ENCODE measurements around the gene REV1.
"Not testable (repeated sequence)": the region's sequence is repeated elsewhere in the genome, so short reads cannot be mapped to it uniquely, and the experiment has no call there.

REV1 gene

DNA sequence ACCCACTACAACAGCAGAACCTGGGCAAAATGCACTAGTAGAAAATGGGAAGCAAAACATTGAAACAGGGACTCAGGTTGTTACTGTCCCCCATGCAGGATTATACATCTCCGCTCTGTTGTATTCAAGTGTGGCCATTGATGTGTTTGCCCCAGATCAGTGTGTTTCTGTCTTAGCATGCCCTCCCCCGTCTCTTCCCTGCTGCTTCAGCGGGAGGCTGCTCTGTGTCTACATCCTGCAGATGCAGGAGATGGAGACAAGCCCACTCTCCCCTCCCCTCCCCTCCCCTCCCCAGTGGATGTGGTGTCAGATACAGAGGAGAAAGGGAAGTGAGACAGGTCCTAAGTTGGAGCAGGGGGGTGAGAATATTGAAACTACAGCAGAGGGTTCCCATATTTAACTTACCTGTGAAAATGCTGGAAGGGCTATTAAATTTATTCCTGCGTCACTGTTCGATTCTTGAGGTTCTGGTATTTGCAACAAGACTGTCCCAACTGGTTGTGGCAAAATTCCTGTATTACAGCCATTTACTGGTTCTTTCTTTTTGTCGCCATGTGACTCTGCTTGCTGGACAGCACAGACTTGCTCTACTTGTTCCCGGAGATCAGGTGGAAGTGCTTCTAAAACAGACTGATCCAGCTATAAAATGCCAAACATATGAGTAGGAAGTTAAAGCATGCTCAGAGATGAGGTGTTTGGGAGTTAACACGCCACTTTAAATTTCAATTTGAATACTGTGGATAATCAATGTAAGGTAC is 85.6 kb downstream of the REV1 start:
- DNase-seq: no peak

- no peak for DNase-seq
Measured at GRCh38 chr2:99403524-99403923, 86.3 kb downstream of the REV1 start.

GRCh38 chr2:99403084-99403483 is 86.7 kb downstream of the REV1 start:
- DNase-seq: no peak

DNA sequence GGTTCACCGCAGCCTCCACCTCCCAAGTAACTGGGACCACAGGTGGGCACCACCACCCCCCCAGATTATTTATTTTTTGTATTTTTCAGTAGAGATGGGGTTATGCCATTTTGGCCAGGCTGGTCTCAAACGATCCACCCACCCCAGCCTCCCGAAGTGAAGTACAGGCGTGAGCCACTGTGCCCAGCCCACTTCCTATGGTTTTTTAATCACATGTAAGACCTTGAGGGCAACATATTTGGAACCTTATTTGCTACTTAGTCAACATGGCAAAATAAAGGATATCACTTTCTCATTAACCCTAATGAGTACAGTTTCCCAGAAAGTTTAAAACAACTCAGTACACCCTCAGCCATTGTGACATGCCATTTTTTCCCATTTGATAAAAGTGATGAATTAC is 88.0 kb downstream of the REV1 start:
- no peak for DNase-seq

DNA sequence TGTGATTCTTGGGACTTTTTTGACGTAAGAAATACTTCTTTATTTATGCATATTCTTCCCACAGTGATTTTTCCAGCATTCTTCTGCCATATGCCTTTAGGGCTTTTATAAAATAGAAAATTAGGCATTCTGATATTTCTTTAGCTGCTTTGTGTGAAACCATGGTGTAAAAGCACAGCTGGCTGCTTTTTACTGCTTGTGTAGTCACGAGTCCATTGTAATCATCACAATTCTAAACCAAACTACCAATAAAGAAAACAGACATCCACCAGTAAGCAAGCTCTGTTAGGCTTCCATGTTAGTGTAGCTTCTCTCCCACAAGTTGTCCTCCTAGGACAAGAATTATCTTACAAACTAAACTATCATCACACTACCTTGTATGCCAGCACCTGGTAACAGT is 90.0 kb downstream of the REV1 start:
- DNase-seq: no peak

DNA sequence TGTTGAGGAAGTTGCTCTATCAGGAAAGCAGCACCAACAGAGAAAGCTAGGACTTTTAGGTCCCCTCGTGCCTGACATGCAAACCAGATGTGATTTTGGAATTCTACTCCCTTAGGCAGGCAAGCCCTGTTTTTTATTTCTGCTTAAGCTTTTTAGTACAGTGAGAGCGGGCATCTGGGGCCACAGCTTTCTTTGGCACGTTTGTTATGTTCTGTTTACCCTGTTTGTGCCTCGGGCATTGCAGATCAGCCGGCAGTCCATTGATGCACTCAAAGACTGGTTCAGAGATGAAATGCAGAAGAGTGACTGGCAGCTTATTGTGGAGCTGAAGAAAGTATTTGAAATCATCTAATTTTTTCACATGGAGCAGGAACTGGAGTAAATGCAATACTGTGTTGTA is 90.8 kb downstream of the REV1 start:
- peak in 2 of 56 donors; percentile 4 to 12 for DNase-seq

- DNase-seq: no peak
Measured at GRCh38 chr2:99398303-99398702, 91.5 kb downstream of the REV1 start.

- DNase-seq: peak in 17 of 56 donors; percentile 1 to 64 (median 20)
Measured at GRCh38 chr2:99397266-99397920, 92.4 kb downstream of the REV1 start.

GRCh38 chr2:99395589-99396130 is 94.2 kb downstream of the REV1 start:
- DNase-seq: no peak

DNA sequence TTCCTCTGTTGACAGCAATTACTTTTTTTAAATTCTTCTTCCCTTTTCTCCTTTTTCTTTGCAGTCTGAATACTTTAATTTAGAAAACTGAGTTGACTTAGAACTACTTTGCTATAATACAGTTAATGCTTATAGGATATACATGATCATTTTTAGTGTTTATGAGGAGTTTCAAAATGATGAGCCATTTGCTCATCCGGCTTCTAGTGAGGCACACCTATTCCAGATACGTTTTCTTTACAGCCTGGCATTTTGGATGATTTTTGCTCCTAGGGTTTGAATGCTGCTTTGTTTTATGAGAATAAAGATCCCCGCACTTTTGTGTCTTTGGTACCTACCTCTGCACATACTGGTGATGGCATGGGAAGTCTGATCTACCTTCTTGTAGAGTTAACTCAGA is 99.9 kb downstream of the REV1 start:
- no peak for DNase-seq

DNA sequence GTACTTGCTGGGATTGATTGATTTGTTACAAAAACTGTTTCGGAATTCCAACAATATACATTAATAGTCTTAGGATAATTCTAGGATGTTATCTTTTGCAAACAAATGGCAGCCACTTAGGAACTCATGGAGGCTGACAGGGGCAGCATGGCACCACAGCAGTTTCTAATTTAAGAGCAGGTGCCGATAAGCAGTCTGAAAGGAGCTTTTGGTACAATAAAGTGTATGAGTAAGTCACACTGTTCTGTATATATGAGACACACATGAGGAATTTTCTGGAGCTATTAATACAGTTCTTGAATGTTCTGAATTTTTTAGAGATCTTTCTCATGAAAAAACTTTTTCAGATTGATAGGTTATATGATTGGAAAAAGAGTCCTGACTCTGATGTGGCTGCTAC is 100.4 kb downstream of the REV1 start:
- no peak for DNase-seq

- DNase-seq: no peak
Measured at GRCh38 chr2:99388892-99389291, 100.9 kb downstream of the REV1 start.

GRCh38 chr2:99386011-99386410 is 103.8 kb downstream of the REV1 start:
- DNase-seq: no peak

GRCh38 chr2:99382143-99382542 is 107.7 kb downstream of the REV1 start:
- no peak for DNase-seq

GRCh38 chr2:99380376-99381010 is 109.3 kb downstream of the REV1 start:
- no peak for DNase-seq

GRCh38 chr2:99377879-99378278 is 111.9 kb downstream of the REV1 start:
- DNase-seq: no peak

DNA sequence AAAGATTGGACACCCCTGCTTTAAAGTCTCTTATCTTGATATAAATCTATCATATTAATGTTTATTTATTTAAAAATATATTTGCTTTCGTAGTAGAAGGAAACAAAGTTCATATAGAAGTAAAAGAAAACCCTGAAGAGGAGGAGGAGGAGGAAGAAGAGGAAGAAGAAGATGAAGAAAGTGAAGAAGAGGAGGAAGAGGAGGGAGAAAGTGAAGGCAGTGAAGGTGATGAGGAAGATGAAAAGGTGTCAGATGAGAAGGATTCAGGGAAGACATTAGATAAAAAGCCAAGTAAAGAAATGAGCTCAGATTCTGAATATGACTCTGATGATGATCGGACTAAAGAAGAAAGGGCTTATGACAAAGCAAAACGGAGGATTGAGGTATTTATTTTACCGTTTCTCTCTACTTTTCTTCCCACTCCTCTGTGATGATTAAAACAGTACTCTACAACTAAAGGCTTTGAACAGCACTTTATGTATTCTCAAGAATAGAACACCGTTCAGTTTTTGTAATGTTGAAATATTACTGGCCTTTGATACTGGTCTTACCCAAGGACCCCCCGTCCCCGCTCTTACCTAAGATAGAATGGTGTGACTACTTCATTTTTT is 113.5 kb downstream of the REV1 start:
- no peak for DNase-seq

DNA sequence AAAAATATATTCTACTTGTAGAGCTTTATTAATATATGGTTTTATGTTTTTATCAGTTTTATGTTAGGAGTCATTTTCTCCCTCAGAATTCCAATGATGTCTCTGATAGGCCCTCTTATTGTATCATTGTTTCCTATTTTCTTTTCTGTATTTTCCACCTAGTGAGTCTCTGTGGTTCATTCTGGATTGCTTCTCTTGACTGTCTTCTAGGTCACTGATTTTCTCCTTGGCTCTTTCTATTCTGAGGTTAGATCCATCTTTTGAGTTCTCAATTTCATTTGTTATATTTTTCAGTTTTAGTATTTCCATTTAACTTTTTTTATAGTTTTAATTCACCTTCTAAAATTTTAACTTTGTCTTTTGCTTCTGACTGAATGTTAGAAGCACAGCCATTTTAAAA is 115.1 kb downstream of the REV1 start:
- no peak for DNase-seq

DNA sequence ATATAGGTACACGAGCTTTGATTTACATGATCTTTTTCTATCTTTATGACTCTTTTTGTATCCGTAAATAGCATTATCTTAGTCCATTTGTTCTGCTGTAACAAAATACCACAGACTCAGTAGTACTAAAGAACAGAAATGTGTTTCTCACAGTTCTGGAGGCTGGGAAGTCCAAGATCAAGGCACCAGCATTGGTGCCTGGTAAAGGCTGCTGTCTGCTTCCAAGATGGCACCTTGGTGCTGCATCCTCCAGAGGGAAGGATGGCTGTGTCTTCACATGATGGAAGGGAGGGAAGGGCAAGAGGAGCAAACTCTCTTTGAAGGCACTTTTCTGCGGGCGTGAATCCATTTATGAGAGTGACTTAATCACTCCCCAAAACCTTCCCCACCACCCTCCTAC is 116.7 kb downstream of the REV1 start:
- no peak for DNase-seq

DNA sequence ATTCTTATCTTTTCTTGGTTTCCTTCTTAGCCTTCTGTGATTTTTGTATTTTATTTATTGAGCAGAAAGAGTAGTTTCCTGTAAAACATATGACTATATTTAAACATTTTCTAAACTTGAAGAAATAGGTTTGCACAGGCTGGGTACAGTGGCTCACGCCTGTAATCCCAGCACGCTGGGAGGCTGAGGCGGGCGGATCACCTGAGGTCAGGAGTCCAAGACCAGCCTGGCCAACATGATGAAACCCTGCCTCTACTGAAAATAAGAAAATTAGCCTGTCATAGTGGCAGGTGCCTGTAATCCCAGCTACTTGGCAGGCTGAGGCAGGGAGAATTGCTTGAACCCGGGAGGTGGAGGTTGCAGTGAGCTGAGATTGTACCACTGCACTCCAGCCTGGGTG is 121.0 kb downstream of the REV1 start:
- not testable (repeated sequence) for DNase-seq

- no peak for DNase-seq
Measured at GRCh38 chr2:99365661-99366060, 124.2 kb downstream of the REV1 start.

DNA sequence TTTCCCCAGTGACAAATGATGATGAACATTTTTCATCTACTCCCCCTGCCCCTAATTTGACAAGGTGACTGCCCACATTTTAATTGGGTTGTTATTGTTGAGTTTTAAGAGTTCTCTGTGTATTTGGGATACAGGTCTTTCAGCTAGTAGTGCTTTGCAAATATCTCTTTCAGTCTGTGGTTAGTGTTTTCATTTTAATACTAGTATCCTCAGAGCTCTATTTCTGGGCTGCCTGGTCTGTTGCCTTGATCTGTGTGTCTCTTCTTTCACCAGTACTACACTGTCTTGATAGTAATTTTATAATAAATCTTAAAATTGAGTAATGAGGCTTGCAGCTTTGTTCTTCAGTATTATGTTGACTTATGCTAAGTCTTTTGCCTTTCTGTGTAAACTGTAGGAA is 133.0 kb downstream of the REV1 start:
- DNase-seq: no peak

All from amygdala (tissue), 56 donors.